GM23248 (cell line): Measurements from ENCODE around the gene PRICKLE2. TPM values are rescaled to one million over a fixed set of nuclear protein-coding genes. Genes with fewer than 3 reads are reported as not detected.
A peak's percentile ranks its signal among the peaks of the same experiment; 100 is the strongest.

ENCODE experiments used
- DNase-seq: peaks from one replicate; pipeline ENCODE4 v3.0.0-alpha.2; 2015
- H2AFZ ChIP-seq: fragments of 200-600 bp; sonication (generic); 2 replicates; pipeline ENCODE4 v1.6.1; 2016; ENCODE audit warnings: antibody characterized with exemption
- H3F3A ChIP-seq: fragments of 200-600 bp; sonication (generic); 2 replicates; pipeline ENCODE4 v1.6.1; 2016; ENCODE audit warnings: mild to moderate bottlenecking, antibody characterized with exemption, mixed run types; ENCODE audit not compliant: insufficient read depth
- H3K27ac ChIP-seq: fragments of 200-600 bp; sonication (generic); 2 replicates; pipeline ENCODE4 v1.5.1; 2016; ENCODE audit warnings: mild to moderate bottlenecking
- H3K27me3 ChIP-seq: fragments of 200-600 bp; sonication (generic); replicated peaks from 2 replicates; pipeline ENCODE4 v1.6.1; 2016; ENCODE audit warnings: mild to moderate bottlenecking; ENCODE audit not compliant: insufficient read depth
- H3K36me3 ChIP-seq: fragments of 200-600 bp; sonication (generic); 2 replicates; pipeline ENCODE4 v1.6.1; 2016; ENCODE audit warnings: low read depth, mild to moderate bottlenecking
- H3K4me1 ChIP-seq: fragments of 200-600 bp; sonication (generic); 2 replicates; pipeline ENCODE4 v1.6.1; 2016; ENCODE audit warnings: mild to moderate bottlenecking; ENCODE audit not compliant: insufficient read depth
- H3K4me2 ChIP-seq: fragments of 200-600 bp; sonication (generic); one replicate; pipeline ENCODE4 v1.6.1; 2016; ENCODE audit warnings: mild to moderate bottlenecking; ENCODE audit not compliant: unreplicated experiment
- H3K4me3 ChIP-seq: fragments of 200-600 bp; sonication (generic); 2 replicates; pipeline ENCODE4 v1.5.1; 2016; ENCODE audit warnings: mild to moderate bottlenecking
- H3K79me2 ChIP-seq: fragments of 200-600 bp; sonication (generic); 2 replicates; pipeline ENCODE4 v1.6.1; 2016; ENCODE audit warnings: mild to moderate bottlenecking; ENCODE audit not compliant: insufficient read depth
- H3K9ac ChIP-seq: fragments of 200-600 bp; sonication (generic); 2 replicates; pipeline ENCODE4 v1.6.1; 2016; ENCODE audit warnings: mild to moderate bottlenecking
- H3K9me2 ChIP-seq: fragments of 200-600 bp; sonication (generic); 2 replicates; pipeline ENCODE4 v1.6.1; 2016; ENCODE audit warnings: mixed run types, mild to moderate bottlenecking, moderate library complexity; ENCODE audit not compliant: insufficient read depth
- H3K9me3 ChIP-seq: fragments of 200-600 bp; sonication (generic); one replicate; pipeline ENCODE4 v1.6.1; 2017; ENCODE audit warnings: low read depth
- H4K20me1 ChIP-seq: fragments of 200-600 bp; sonication (generic); 2 replicates; pipeline ENCODE4 v1.6.0; 2016; ENCODE audit not compliant: insufficient read depth
- EZH2 ChIP-seq: fragments of 200-600 bp; sonication (generic); IDR thresholded peaks from 2 replicates; pipeline ENCODE4 v1.6.1; 2018; ENCODE audit warnings: antibody characterized with exemption, mild to moderate bottlenecking; ENCODE audit not compliant: insufficient read depth, poor library complexity, severe bottlenecking
- EZH2phosphoT487 ChIP-seq: fragments of 200-600 bp; sonication (generic); IDR thresholded peaks from 2 replicates; pipeline ENCODE4 v1.6.1; 2018; ENCODE audit warnings: antibody characterized with exemption, moderate library complexity, mild to moderate bottlenecking, low read depth; ENCODE audit not compliant: insufficient read depth
- WGBS, 2 experiments: methylation state at CpG; one replicate each; pipeline ENCODE4 v1.1.6; 2015 to 2017; ENCODE audit warnings: low lambda C conversion rate in 2 of 2, low coverage in 1 of 2; ENCODE audit errors: missing lambda C conversion rate in 2 of 2; 5-methylcytosine and 5-hydroxymethylcytosine counted together
- in situ Hi-C: fragments of 300-500 bp; cut with MboI; formaldehyde crosslinking; loops from 2 replicates; pipeline ENCODE4 v1.15.0; 2020
- polyA plus RNA-seq: library from polyadenylated mRNA; unstranded; fragments of >200 nt; fragmentation: Nextera tagmentation; extraction: Ambion mirVana; gene quantifications from 2 replicates; pipeline ENCODE4 v1.2.1, GENCODE V29; 2016
- total RNA-seq: library from RNA; depleted of rRNA; stranded (reverse); fragments of >200 nt; shearing (Covaris generic); gene quantifications from 2 replicates; pipeline ENCODE4 v1.2.3, GENCODE V29; 2014

The PRICKLE2 gene
- total and polyA plus RNA-seq, 2 experiments from 2014 or later: 7.3 to 19.6 TPM

- H3K4me2 ChIP-seq: no peak overlapping the region
- in situ Hi-C loops: no loop called here
- H2AFZ ChIP-seq: no peak overlapping the region
- no peak overlapping the region for H3K4me3 ChIP-seq
- H3K9ac ChIP-seq: no peak overlapping the region
- TF ChIP-seq EZH2: no peak
- no peak for TF ChIP-seq EZH2phosphoT487
- peaks cover 7% of the 10 kb centered on the region; the same call in 1 of the 2 replicates for H3F3A ChIP-seq
- H4K20me1 ChIP-seq: no peaks in the 10 kb centered on the region
- no peaks in the 10 kb centered on the region for H3K27me3 ChIP-seq
- H3K79me2 ChIP-seq: peaks cover 14% of the 10 kb centered on the region
- H3K36me3 ChIP-seq: peaks cover 27% of the 10 kb centered on the region
- no peak overlapping the region for H3K27ac ChIP-seq
- 66 to 67% methylated on average over 3 of the region's 3 CpGs for WGBS, 2 experiments
- peak; percentile 53 for DNase-seq
- peaks cover 7% of the 10 kb centered on the region; the same call in 1 of the 2 replicates for H3K4me1 ChIP-seq
- H3K9me3 ChIP-seq: no peaks in the 10 kb centered on the region
- H3K9me2 ChIP-seq: 0 out of 2 replicates have a peak, but pooled peaks cover 3% of the 10 kb centered on the region
Observed at GRCh38 chr3:64098670-64099069, 126.6 kb downstream of the PRICKLE2 start.

GRCh38 chr3:64097920-64098319, 127.3 kb downstream of the PRICKLE2 start:
- no peaks in the 10 kb centered on the region for H3K27me3 ChIP-seq
- no peak for DNase-seq
- 92% methylated on average over 5 of the region's 5 CpGs for WGBS, 2 experiments
- peaks cover 7% of the 10 kb centered on the region; the same call in 1 of the 2 replicates for H3K4me1 ChIP-seq
- H3K4me3 ChIP-seq: no peak overlapping the region
- H3K9ac ChIP-seq: no peak overlapping the region
- H3K9me3 ChIP-seq: no peaks in the 10 kb centered on the region
- H2AFZ ChIP-seq: no peak overlapping the region
- TF ChIP-seq EZH2 (no peak), EZH2phosphoT487 (no peak)
- peaks cover 7% of the 10 kb centered on the region; the same call in 1 of the 2 replicates for H3F3A ChIP-seq
- peaks cover 14% of the 10 kb centered on the region for H3K79me2 ChIP-seq
- H3K27ac ChIP-seq: no peak overlapping the region
- in situ Hi-C loops: no loop called here
- no peak overlapping the region for H3K4me2 ChIP-seq
- H3K36me3 ChIP-seq: peaks cover 27% of the 10 kb centered on the region
- 0 out of 2 replicates have a peak, but pooled peaks cover 3% of the 10 kb centered on the region for H3K9me2 ChIP-seq
- no peaks in the 10 kb centered on the region for H4K20me1 ChIP-seq

- Histone ChIP-seq H3K27ac (no peak overlapping the region), H3K4me3 (no peak overlapping the region), H2AFZ (no peak overlapping the region), H3K9ac (no peak overlapping the region), H3K27me3 (no peaks in the 10 kb centered on the region), H4K20me1 (no peaks in the 10 kb centered on the region), H3F3A (peaks cover 13% of the 10 kb centered on the region; the same call in 1 of the 2 replicates), H3K9me2 (0 out of 2 replicates have a peak, but pooled peaks cover 3% of the 10 kb centered on the region), H3K9me3 (no peaks in the 10 kb centered on the region), H3K4me1 (peaks cover 7% of the 10 kb centered on the region; the same call in 1 of the 2 replicates), H3K4me2 (no peak overlapping the region), H3K36me3 (peaks cover 27% of the 10 kb centered on the region), H3K79me2 (peaks cover 14% of the 10 kb centered on the region)
- WGBS, 2 experiments: 84 to 91% methylated on average over 3 of the region's 3 CpGs
- in situ Hi-C loops: no loop called here
- no peak for TF ChIP-seq EZH2phosphoT487
- TF ChIP-seq EZH2: no peak
- no peak for DNase-seq
Observed at GRCh38 chr3:64095802-64096201, 129.5 kb downstream of the PRICKLE2 start.

- Histone ChIP-seq H3K27ac (no peak overlapping the region), H3K9me3 (no peaks in the 10 kb centered on the region), H3F3A (peaks cover 13% of the 10 kb centered on the region; the same call in 1 of the 2 replicates), H3K4me2 (no peak overlapping the region), H4K20me1 (no peaks in the 10 kb centered on the region), H3K9ac (no peak overlapping the region), H3K9me2 (0 out of 2 replicates have a peak, but pooled peaks cover 3% of the 10 kb centered on the region), H2AFZ (no peak overlapping the region), H3K36me3 (peaks cover 27% of the 10 kb centered on the region), H3K4me1 (peaks cover 7% of the 10 kb centered on the region; the same call in 1 of the 2 replicates), H3K27me3 (no peaks in the 10 kb centered on the region), H3K4me3 (no peak overlapping the region), H3K79me2 (peaks cover 14% of the 10 kb centered on the region)
- TF ChIP-seq EZH2 (no peak), EZH2phosphoT487 (no peak)
- in situ Hi-C loops: no loop called here
- 94 to 97% methylated on average over 2 of the region's 2 CpGs for WGBS, 2 experiments
- no peak for DNase-seq
Observed at GRCh38 chr3:64094713-64095079, 130.6 kb downstream of the PRICKLE2 start.
